Right cardiac atrium (tissue), 5 donors: ENCODE measurements around the gene EFCAB5. TPM values are rescaled to one million over a fixed set of nuclear protein-coding genes. Genes with fewer than 3 reads are reported as not detected.
"Not testable (repeated sequence)": the region's sequence is repeated elsewhere in the genome, so short reads cannot be mapped to it uniquely, and the experiment has no call there.

Source experiments
- ATAC-seq, 2 donors: fragments of 200-7000 bp; cut with Tn5 transposase; one replicate each; pipeline versions ENCODE4 v1.8.0 to v1.9.1; 2020; ENCODE audit warnings: moderate library complexity in 2 of 2, mild to moderate bottlenecking in 1 of 2
- DNase-seq, 3 donors: peaks; one replicate each; pipeline ENCODE4 v3.0.0-alpha.2; 2020
- H3K27ac ChIP-seq: one replicate; pipeline ENCODE4 v1.5.1; 2013; ENCODE audit warnings: mild to moderate bottlenecking, low read length, control low read depth, moderate library complexity
- H3K27me3 ChIP-seq: one replicate; pipeline ENCODE4 v1.6.1; 2013; ENCODE audit not compliant: control insufficient read depth, insufficient read depth
- H3K4me1 ChIP-seq: one replicate; pipeline ENCODE4 v1.6.1; 2013; ENCODE audit warnings: low read length; ENCODE audit not compliant: control insufficient read depth, insufficient read depth
- H3K4me3 ChIP-seq: one replicate; pipeline ENCODE4 v1.5.1; 2013; ENCODE audit warnings: low read length, control low read depth
- H3K9me3 ChIP-seq: one replicate; pipeline ENCODE4 v1.6.1; 2013; ENCODE audit warnings: low read length; ENCODE audit not compliant: control insufficient read depth
- WGBS: extraction: QIAGEN DNeasy Blood & Tissue Kit; methylation state at CpG from one replicate; pipeline ENCODE4 v1.1.7; 2013; 5-methylcytosine and 5-hydroxymethylcytosine counted together
- intact Hi-C, 4 donors: fragments of 100-400 bp; cut with DNase I; formaldehyde crosslinking; loops; one replicate each; pipeline versions ENCODE4 v1.11.0 to v1.14.0; 2022 to 2023
- polyA plus RNA-seq: library from polyadenylated mRNA; stranded (reverse); fragments of 200-250 nt; gene quantifications from one replicate; pipeline ENCODE4 v1.2.3, GENCODE V29; 2013
- total RNA-seq, 4 donors: library from RNA; stranded (reverse); fragmentation: NEBNext Ultra II Directional; extraction: Animal tissue kit (Norgen Biotek cat#: 25700); gene quantifications; one replicate each; pipeline ENCODE4 v1.2.1, GENCODE V29; 2021
- donor health status: healthy with polysubstance abuse.
- donor health status: DM: no; HTN: yes; CAD: no.
- donor health status: DM: no; HTN: no; CAD: no.
- donor health status: DM: no; HTN: yes; CAD: no; lungs with severe emphysema.
- donor health status: DM: yes; HTN: yes; CAD: no.

EFCAB5 gene
- total and polyA plus RNA-seq, 5 donors = 0.18 to 1.1 (median 0.45) TPM; not detected in 1

DNA sequence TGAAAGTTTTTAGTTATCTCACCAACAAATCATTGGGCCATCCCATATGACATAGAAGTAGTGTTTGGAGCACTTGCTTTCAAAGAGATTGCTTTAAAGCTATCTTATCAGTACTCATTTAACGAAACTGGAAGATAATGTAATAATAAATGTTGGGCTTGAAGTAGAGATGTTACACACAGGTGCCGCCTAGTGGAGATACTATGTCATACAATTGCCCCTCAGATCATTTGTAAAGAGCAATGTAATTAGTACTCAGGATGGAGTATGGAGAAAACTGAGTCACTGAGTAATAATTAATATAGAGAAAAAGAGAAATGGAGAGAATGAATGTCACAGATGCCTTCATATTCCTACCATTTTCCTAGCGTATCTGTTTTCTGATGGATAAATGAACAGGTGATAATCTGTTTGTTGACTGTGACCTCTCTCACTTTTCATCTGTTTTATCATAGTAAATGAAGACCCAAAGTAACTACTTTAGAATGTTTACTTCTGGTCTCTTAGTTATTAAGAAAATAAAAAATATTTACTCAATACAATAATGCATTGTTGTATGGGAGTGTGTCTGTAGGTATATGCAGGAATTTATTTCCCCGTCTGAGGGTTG lies 80.4 kb downstream of the EFCAB5 start:
- 27% methylated on average over 4 of the region's 4 CpGs for WGBS
- Histone ChIP-seq H3K4me3 (no peak overlapping the region), H3K27me3 (no peaks in the 10 kb centered on the region), H3K9me3 (no peaks in the 10 kb centered on the region), H3K27ac (no peak overlapping the region), H3K4me1 (no peaks in the 10 kb centered on the region)
- ATAC-seq (no peak), DNase-seq (no peak)
- intact Hi-C loops = no loop called here

- H3K4me1 ChIP-seq, H3K27me3 ChIP-seq, H3K9me3 ChIP-seq, H3K4me3 ChIP-seq, DNase-seq, H3K27ac ChIP-seq, intact Hi-C loops, ATAC-seq: not testable (repeated sequence)
- WGBS = no CpG with 5 or more reads among the region's 2 CpGs
Observed at GRCh38 chr17:30025325-30025724, 83.9 kb downstream of the EFCAB5 start.

- Histone ChIP-seq H3K4me3 (no peak overlapping the region), H3K9me3 (no peaks in the 10 kb centered on the region), H3K27ac (no peak overlapping the region), H3K27me3 (no peaks in the 10 kb centered on the region), H3K4me1 (no peaks in the 10 kb centered on the region)
- DNase-seq = no peak
- no peak for ATAC-seq
- intact Hi-C loops = no loop called here
- WGBS = 81% methylated on average over 4 of the region's 4 CpGs
Observed at GRCh38 chr17:30027676-30028075, 86.2 kb downstream of the EFCAB5 start.

- ATAC-seq = no peak
- intact Hi-C loops = no loop called here
Observed at GRCh38 chr17:30031214-30031869, 89.9 kb downstream of the EFCAB5 start.

DNA sequence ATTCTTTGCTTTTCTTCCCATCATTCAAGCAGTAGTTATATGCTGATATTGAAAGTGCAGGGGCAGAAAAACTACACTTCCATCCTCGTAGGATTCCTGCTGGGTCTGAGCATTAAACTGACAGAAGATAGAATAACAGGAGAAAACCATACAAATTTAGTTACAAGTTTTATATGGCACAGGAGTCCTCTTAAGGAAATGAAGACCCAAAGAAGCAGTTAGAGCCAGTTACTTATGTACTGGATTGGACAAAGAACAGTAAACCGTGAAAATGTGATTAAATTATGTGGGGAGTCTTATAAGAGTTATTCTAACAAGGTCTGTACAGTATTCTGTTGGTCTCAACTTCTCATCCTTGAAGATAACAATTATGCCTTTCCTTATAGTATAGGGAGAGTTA lies 93.9 kb downstream of the EFCAB5 start:
- Histone ChIP-seq H3K27ac (no peak overlapping the region), H3K27me3 (no peaks in the 10 kb centered on the region), H3K4me1 (no peaks in the 10 kb centered on the region), H3K4me3 (no peak overlapping the region), H3K9me3 (no peaks in the 10 kb centered on the region)
- no peak for ATAC-seq
- DNase-seq = no peak
- intact Hi-C loops = no loop called here
- WGBS = 65% methylated on average over 2 of the region's 2 CpGs

More at GRCh38 chr17:30031214-30031869, 89.9 kb downstream of the EFCAB5 start:
- Histone ChIP-seq H3K27me3 (no peaks in the 10 kb centered on the region), H3K9me3 (no peaks in the 10 kb centered on the region), H3K4me3 (no peak overlapping the region), H3K4me1 (no peaks in the 10 kb centered on the region), H3K27ac (no peak overlapping the region)
- DNase-seq = no peak
- 93% methylated on average over 4 of the region's 4 CpGs for WGBS

GRCh38 chr17:30040719-30041518 lies 99.5 kb downstream of the EFCAB5 start:
- 72% methylated on average over 5 of the region's 5 CpGs for WGBS
- ATAC-seq, H3K27ac ChIP-seq, H3K27me3 ChIP-seq, H3K9me3 ChIP-seq, H3K4me3 ChIP-seq, H3K4me1 ChIP-seq, intact Hi-C loops, DNase-seq: not testable (repeated sequence)

DNA sequence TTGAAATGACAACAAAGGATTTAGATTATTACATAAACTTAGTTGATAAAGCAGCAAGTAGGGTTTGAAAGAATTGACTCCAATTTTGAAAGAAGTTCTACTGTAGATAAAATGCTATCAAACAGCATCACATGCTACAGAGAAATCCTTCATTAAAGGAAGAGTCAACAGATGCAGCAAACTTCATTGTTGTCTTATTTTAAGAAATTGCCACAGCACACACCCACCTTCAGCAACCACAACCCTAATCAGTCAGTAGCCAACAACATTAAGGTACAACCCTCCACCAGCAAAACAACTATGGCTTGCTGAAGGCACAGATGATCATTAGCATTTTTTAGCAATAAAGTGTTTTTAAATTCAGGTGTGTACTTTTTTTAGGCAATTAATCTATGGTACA lies 100.1 kb downstream of the EFCAB5 start:
- H3K27ac ChIP-seq = no peak overlapping the region
- H3K27me3 ChIP-seq = no peaks in the 10 kb centered on the region
- no peaks in the 10 kb centered on the region for H3K9me3 ChIP-seq
- H3K4me3 ChIP-seq = no peak overlapping the region
- DNase-seq (no peak), ATAC-seq (no peak)
- intact Hi-C loops = no loop called here
- no peaks in the 10 kb centered on the region for H3K4me1 ChIP-seq

DNA sequence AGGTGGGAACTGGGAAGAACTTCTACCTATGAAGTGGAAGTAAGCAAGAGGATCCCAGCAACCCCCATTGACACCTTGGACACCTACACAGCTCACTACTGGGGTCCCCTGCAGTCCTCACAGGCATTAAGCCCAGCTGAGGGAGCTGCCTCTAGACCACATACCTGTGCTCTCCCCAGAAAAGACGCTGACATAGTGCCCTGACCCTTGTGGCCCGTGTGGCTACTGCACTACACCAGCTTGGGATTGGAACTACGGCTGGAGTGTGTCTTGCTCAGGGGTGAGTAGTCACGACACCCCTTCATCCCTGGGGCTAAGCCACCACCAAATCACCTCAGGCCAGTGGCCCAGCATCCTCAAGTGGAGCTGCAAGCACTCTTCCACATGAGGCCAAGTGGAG lies 120.9 kb downstream of the EFCAB5 start:
- no peak for DNase-seq
- ATAC-seq = no peak
- 70% methylated on average over 4 of the region's 4 CpGs for WGBS
- intact Hi-C loops = no loop called here
- Histone ChIP-seq H3K4me3 (no peak overlapping the region), H3K27ac (no peak overlapping the region), H3K9me3 (no peaks in the 10 kb centered on the region), H3K27me3 (no peaks in the 10 kb centered on the region), H3K4me1 (no peaks in the 10 kb centered on the region)

DNA sequence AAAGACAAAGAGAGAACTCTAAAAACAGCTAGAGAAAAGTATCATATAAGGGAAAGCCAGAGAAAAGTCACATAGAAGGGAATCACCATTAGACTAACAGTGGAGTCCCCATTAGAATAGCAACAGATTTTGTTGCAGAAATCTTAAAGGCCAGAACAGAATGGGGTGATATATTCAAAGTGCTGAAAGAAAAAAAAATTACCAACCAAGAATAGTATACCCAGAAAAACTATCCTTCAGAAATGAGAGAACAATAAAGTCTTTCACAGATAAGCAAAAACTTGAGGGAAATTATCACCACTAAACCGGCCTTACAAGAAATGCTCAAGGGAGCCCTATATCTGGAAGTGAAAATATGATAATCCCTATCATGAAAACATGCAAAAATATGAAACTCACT lies 123.3 kb downstream of the EFCAB5 start:
- ATAC-seq = no peak
- no peak for DNase-seq
- H3K27me3 ChIP-seq = no peaks in the 10 kb centered on the region
- 63% methylated on average over 1 of the region's 1 CpG for WGBS
- intact Hi-C loops = no loop called here
- H3K4me1 ChIP-seq = no peaks in the 10 kb centered on the region
- no peak overlapping the region for H3K4me3 ChIP-seq
- H3K27ac ChIP-seq = no peak overlapping the region
- no peaks in the 10 kb centered on the region for H3K9me3 ChIP-seq

DNA sequence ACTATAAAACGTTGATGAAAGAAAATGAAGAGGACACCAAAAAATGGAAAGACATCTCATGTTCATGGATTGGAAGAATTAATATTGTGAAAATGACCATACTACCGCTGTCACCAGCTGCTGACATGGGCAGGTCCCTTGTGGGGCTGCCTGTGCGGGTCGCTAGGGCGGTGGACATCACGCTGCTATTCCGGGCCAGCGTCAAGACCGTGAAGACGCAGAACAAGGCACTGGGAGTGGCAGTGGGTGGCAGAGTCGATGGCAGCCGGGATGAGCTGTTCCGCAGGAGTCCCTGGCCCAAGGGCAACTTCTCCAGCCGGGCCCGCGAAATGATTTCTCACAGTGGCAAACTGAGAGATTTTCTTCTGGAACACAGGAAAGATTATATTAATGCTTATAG lies 127.0 kb downstream of the EFCAB5 start:
- no peak for DNase-seq
- H3K4me1 ChIP-seq = no peaks in the 10 kb centered on the region
- H3K4me3 ChIP-seq = no peak overlapping the region
- intact Hi-C loops = no loop called here
- ATAC-seq = no peak
- H3K27ac ChIP-seq = no peak overlapping the region
- no peaks in the 10 kb centered on the region for H3K27me3 ChIP-seq
- no peaks in the 10 kb centered on the region for H3K9me3 ChIP-seq
- WGBS = 93% methylated on average over 16 of the region's 16 CpGs

GRCh38 chr17:30074254-30074653 lies 132.8 kb downstream of the EFCAB5 start:
- Histone ChIP-seq H3K4me1 (no peaks in the 10 kb centered on the region), H3K9me3 (no peaks in the 10 kb centered on the region), H3K27me3 (no peaks in the 10 kb centered on the region), H3K4me3 (no peak overlapping the region), H3K27ac (no peak overlapping the region)
- ATAC-seq = no peak
- WGBS = 93% methylated on average over 2 of the region's 2 CpGs
- intact Hi-C loops = no loop called here
- DNase-seq = no peak
